LHCN-M2 (cell line): ENCODE data around the gene MEIS3. TPM values are rescaled to one million over a fixed set of nuclear protein-coding genes. Genes with fewer than 3 reads are reported as not detected.
A peak's percentile ranks its signal among the peaks of the same experiment; 100 is the strongest.
"Not testable (repeated sequence)": the region's sequence is repeated elsewhere in the genome, so short reads cannot be mapped to it uniquely, and the experiment has no call there.

Experiments used
- DNase-seq: peaks from one replicate; pipeline ENCODE4 v3.0.0-alpha.2; 2012; ENCODE audit warnings: low read depth
- total RNA-seq: library from RNA; depleted of rRNA; stranded (reverse); fragments of >200 nt; gene quantifications from 2 replicates; pipeline ENCODE4 v1.2.3, GENCODE V29; 2014

Gene MEIS3
- total RNA-seq, 1 experiment from 2014 or later = 6.7 TPM

DNA sequence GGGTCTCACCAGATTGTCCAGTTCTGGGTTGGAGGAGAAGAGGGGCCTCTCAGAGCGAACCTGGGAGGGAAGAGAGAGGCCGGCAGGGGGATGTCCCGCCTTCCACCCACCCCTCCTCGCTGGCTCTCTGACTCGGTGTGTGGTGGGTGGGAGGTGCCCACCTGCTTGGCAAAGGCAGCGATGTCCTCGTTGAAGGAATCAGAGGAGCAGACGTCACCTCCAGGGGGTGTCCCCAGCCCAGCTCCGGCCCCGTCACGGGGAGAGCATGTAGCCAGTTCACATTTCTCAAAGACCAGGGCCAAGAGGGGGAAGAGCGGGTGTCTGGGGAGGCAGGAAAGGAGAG is 2.7 kb downstream of the MEIS3 start:
- DNase-seq = no peak

DNA sequence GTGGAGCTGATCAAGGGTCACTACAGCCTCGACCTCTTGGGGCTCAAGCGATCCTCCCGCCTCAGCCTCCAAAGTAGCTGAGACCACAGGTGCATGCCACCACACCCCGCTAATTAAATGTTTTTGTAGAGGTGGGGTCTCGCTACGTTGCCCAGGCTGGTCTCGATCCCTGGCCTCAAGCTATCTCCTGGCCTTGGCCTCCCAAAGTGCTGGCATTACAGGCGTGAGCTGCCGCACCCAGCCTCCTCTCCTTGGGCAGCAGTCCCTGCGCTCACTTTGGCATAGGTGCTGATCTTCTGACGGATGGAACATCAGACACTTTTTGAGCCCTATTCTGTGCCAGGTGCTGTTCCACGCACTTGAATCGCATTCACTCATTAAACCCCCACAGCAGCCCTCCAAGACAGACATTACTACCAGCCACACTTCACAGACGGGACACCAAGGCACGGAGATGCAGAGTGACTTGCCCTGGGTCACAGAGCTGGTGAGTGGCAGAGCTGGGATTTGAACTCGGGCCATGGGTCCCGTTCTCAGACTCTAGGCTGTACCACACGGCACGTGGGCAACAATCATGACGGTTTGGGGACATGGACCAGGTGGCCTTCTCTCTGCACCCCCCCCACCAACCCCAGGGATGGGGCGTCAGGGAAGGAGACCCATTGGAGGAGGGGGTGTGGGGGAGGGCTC is 3.2 kb downstream of the MEIS3 start:
- no peak for DNase-seq

DNA sequence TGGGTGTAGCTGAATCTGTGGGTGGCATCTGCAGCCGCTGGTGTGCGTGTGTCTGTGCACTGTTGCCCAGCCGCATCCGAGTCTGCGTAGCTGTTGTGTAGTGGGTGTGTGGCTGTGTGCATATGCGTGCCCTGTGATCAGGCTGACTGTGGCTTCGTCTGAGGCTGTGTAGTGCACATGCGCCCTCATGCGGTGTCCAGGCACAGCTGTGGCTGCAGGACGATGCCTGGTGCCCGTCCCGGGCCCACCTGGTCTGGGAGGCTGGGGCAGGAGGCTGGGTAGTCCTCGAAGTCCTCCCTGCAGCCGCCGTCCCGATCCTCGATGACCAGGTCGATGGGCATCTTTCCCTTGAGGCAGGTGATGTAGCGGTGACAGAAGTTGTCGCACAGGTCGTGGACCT is 4.9 kb downstream of the MEIS3 start:
- no peak for DNase-seq

DNA sequence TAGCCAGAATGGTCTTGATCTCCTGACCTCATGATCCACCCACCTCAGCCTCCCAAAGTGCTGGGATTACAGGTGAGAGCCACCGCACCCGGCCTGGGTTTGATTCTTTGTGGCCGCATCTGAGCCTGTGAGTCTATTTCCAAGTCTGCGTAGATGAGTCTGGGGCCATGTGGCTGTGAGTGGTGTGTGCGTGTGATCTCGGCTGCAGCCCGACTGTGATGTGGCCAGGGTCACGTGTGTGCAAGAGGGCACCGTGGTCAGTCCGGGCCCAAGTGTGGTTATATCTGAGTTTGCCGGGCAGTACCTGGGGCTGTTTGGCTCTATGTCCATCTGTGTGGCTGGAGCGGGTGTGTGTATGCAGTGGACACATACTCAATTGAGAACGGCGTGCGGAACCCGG is 5.4 kb downstream of the MEIS3 start:
- DNase-seq = no peak

DNA sequence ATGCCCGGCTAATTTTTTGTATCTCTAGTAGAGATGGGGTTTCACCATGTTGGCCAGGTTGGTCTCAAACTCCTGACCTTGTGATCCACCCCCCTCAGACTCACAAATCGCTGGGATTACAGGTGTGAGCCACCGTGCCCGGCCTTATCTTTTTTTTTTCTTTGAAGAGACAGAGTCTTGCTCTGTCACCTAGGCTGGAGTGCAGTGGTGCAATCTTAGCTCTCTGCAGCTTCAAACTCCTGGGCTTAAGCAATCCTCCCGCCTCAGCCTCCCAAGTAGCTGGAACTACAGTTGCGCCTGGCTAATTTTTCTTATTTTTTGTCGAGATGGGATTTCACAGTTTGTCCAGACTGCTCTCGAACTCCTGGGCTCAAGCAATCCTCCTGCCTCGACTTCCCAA is 7.6 kb downstream of the MEIS3 start:
- DNase-seq = not testable (repeated sequence)

DNA sequence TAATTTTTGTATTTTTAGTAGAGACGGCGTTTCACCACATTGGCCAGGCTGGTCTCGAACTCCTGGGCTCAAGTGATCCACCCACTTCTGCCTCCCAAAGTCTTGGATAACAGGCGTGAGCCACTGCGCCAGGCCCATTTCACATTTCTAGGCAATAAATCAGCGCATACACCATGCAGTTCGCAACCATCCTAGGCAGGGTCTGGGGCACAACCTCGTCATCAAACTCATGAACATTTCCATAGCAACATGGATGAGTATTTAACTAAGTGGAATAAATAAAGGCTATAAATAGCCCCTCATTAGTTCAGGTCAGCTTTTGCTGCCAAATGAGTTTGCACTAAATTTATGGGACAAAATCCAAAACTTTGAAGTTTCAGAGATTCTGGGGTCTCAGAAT is 8.2 kb downstream of the MEIS3 start:
- no peak for DNase-seq

DNA sequence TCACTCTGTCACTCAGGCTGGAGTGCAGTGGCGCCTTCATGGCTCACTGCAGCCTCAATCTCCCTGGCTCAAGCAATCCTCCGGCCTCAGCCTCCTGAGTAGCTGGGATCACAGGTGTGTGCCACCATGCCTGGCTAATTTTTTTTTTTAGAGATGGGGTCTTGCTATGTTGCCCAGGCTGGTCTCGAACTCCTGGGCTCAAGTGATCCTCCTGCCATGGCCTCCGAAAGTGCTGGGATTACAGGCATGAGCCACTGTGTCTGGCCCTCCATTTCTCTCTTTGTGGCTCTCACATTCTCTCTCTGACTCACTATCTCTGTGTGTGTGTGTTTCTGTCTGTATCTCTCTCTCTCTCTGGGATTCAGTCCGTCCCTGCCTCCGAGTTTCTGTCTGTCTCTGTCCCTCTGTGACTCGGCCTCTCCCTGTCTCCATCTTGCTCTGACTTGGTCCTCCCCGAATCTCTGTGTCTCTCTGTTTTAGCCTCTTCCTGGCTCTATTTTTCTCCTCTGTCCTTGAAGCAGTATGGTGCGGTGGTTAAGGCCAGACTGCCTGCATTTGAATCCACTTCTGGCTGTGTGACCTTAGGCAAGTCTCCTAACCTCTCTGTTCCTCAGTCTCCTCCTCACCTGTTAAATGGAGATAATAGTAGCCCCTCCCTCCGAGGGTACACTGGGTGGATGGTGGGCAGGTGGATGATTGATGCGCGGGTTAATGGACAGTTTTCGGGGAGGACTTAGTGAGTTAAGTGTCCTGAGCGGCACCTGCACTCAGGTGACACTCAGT is 11.0 kb downstream of the MEIS3 start:
- DNase-seq = no peak

DNA sequence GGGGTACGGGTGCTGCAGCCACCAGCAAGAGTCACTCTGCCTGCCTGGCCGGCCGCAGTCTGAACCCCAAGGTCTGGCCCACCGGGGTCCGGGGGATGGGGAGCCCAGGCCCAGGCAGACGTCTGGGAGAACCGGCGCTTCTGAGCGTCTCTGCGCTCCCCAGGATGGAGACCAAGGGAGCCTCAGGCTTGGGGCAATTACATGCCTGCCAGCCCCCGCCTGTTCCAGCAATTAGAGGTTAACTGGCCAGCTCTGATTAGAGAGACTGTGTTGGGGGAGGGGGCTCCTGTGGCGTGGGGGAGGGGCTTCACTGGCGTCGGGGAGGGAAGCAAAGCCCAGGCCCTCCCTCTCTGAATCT is 11.9 kb downstream of the MEIS3 start:
- no peak for DNase-seq

DNA sequence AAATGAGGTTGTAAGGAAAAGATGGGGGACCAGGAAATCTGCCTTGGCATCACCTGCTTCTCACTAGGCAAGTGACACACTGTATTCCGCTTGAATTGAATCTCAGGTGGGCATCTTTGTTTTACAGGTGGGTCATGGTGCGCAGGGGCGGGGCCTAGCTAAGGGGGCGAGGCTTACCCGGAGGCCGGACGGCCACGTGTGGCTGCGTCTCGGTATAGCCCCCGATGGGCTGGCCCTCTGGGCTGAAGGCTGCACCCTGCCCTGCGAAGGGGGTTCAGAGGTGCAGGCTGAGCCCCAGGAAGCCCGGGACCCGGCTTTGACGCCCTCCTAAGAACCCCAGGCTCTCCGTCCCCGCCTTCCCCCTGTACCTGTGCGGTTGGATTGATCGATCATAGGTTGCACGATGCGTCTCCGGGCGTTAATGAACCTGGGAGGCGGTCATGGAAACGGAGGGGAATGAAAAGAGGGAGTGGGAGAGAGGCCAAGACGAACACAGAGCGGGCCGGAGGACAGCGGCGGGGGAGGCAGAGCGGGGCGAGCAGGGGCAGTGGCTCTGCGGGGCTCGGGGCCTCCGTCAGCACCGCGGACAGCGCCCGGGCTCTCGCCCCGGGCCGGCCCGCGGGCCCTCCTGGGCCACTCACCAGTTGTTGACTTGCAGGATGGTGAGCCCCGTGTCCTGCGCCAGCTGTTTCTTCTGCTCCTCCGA is 12.5 kb downstream of the MEIS3 start:
- DNase-seq = no peak

DNA sequence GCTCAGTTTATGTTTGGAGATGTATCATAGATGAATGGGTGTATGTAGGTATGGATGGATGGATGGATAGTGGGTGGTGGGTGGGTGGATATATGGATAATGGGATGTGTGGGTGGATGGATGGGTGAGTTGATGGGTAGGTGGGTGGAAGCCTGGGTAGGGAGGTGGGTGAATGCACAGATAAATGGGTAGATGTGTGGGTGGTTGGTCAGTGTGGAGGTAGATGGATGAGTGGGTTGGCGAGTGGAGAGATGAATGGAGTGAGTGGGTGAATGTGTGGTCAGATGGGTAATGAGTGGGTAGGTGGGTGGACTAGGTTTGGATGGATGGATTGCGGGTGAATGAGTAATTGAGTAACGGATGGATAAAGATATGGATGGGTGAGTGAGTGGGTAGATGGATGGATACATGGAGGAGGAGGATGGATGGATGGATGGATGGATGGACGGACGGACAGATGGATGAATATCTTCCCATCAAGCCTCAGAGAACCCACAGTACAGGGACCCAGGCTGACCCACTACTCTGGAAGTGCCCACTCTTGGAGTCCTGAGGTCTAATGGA is 13.4 kb downstream of the MEIS3 start:
- DNase-seq = no peak

DNA sequence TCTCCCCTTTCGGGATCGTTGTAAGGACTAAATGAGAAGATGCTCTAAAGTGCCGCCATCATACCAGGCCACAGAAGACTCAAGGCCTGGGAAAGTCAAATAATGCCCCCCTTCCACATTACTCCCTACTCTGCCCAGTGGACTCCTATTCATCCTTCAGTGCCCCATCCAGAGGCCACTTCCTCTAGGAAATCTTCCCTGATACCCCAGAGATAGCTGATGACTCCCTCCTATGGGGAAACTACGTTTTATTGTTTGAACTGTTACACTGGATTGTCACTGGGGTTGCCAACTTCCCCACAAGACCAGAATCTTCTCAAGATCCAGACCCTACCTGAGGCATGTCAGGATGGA is 14.2 kb downstream of the MEIS3 start:
- DNase-seq = no peak

DNA sequence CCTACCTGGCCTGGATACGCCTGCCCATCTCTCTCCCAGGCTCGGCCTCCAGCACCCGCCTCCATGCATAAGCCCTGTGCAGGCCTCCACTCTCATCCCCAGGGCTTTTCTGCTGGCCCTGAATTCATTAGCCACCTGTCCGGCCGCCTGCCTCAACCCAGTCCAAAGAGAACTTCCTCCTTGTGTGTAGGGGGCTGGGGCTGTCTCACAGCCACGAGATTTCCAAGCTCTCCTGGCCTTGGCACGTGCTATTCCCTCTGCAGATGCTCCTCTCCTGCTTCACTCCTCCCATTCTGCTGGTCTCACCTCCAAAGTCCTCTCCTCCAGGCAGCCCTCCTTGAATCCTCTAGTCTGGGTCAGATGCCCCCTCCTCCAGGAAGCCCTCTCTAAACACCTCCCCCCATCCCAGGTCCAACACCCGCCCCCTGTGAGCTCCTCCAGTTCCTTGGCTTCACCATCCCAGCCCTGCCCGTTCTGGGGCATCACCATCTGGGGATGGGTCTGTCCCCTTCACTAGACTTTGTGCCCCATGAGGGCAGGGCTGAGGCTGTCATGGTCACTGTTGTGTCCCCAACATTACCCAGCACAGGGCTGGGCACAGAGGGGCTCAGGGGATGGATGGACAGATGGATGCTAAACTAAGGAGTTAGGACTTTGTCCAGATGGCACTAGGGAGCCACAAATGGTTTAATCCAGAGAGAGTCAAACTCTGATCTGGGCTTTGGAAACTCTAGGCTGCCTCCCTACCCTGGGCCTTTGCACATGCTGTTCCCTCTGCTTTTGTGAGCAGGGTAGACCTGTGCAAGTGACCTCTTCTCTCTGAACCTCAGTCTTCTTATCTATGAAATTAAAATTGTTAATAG is 14.8 kb downstream of the MEIS3 start:
- DNase-seq = no peak

DNA sequence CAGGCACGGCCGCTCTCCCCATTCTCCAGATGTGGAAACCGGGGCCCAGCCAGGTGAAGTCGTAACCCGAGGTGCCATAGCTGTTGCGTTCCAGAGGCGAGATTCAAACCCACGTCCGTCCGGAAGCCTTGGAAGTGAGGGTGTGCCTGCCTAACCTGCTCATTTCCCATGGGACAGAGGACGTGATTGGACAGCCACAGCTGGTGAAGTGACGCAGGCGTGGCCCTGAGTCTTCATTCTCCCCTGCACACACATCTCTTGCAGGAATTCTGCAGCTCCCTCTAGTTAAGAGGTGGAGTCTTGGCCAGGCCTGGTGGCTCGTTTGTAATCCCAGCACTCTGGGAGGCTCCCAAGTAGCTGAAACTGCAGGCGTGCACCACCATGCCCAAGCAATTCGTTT is 16.8 kb downstream of the MEIS3 start:
- DNase-seq = no peak

DNA sequence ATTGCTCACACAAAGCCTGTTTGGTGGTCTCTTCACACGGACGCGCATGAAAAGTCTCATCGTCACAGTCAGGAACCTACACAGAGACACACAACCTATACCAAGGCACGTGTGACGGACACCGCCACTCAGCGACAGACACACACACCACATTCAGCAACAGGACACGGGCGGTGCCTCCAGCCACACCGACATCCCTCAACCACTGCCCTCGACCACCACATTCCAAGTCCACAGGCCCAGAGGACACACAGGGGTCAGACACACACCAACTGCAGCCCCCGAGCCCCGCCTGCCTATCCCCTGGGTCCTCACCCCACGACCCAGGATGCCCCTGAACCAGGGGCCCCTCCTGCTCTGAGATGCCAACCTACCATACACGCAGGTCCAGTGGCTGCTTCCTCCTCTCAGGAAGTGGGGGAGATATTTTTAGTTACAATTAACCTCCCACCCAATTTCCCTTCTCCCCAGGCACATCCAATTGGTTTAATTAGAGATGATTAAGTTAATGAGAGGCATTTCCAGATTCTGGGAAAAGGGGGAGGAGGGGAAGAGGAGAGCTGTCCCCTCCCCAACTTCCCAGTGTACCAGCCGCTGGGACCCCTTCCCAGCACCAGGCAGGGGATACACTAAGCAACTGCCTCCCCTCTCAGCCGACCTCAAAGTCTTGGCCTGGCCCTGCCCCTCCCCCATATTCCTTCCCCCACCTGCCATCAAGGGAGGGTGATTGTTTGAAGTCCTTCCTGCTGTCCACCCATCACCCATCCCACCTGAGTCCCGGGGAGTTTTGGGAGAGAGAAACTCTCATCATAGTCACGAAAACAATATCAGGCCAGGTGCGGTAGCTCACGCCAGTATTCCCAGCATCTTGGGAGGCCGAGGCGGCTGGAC is 20.4 kb downstream of the MEIS3 start:
- DNase-seq = no peak

DNA sequence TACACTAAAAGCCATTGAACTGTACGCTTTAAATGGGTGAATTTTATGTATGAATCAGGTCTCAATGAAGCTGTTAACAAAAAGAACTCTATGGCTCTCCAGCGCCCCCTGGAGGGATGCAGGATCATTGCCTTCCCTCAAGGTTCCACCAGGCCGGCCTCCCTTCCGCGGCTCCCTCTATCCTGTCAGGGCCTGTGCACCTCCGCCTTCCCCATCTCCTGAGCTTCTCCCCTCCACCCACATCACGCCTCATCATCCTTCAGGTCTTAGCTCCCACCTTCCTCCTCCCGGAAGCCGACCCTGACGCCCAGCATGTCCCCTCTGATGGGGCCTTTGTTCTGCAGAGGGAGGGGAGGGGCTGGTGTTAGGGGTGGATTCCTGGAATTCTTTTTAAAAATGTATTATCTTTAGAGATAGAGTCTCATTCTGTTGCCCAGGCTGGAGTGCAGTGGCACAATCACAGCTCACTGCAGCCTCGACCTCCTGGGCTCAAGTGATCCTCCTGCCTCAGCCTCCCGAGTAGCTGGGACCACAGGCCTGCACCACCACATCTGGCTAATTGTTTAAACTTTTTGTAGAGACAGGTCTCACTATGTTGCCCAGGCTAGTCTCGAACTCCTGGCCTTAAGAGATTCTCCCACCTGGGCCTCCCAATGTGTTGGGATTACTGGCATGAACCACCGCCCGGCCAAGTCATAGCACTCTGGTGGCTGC is 27.7 kb downstream of the MEIS3 start:
- DNase-seq = peak; percentile 54

DNA sequence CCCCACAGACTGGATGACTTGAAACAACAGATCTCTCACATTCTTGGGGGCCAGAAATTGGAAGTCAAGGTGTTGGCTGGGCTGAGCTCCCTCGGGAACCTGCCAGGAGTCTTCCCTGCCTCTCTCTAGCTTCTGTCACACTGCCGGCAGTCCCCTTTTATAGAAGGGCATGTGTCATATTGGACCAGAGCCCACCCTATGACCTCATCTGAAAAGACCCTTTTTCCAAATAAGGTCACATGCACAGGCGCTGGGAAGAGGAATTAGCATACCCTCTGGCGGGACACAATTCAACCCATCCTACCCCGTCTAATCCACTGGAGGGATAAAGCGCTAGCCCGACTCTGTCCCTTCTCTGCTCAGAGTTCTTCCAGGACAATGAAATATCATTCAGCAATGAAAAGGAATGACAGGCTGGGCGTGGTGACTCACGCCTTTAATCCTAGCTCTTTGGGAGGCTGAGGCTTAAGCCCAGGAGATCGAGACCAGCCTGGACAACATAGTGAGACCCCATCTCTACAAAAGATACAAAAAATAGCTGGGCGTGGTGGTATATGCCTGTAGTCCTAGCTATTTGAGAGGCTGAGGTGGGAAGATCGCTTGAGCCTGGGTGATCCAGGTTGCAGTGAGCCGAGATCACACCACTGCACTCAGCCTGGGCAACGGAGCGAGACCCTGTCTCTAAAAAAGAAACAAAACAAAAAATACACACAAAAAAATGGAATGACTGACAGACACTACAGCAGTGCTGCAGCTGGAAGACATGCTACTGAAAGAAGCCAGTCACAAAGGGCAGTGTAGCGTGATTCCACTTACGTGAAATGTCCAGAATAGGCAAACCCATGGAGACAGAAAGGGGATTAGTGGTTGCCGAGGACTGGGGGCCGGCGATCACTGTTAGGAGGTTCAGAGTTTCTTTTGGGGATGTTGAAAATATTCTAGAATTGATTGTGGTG is 28.5 kb downstream of the MEIS3 start:
- no peak for DNase-seq

DNA sequence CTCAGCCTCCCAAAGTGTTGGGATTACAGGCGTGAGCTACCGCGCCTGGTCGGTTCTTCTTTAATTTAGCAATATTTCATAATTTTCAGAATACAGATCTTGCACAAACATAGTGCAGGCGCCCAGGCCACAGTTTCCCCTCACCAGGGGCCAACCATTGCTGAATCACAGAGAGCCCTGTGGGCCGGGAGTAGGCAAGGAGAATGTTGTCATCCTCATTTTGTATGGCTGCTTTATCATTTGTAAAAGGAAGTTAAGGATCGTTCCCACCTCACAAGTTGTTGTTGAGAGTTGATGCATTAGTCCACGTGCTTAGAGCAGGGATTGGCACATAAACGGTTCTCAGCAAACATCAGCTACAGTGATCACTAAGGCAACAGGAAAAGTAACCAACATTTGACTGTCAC is 30.2 kb downstream of the MEIS3 start:
- no peak for DNase-seq

DNA sequence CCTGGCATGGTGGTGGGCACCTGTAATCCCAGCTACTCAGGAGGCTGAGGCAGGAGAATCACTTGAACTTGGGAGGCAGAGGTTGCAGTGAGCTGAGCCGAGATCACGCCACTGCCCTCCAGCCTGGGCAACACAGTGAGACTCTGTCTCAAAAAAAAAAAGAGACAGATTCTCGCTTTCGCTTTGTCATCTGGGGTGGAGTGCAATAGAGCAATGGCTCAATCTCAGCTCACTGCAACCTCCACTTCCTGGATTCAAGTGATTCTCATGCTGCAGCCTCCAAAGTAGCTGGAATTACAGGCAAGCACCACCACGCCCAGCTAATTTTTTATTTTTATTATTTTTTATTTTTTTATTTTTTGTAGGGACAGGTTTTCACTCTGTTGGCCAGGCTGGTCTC is 30.6 kb downstream of the MEIS3 start:
- DNase-seq = not testable (repeated sequence)

DNA sequence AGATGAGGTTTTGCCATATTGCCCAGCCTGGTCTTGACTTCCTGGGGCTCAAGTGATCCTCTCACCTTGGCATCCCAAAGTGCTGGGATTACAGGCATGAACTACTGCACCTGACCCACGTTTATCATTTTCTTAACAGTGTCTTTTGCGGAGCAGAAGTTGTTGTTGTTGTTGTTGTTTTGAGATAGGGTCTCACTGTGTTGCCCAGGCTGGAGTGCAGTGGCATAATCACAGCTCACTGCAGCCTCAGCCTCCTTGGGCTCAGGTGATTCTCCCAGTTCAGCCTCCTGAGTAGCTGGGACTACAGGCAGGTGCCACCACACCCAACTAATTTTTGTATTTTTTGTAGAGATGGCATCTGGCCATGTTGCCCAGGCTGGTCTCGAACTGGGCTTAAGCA is 31.7 kb downstream of the MEIS3 start:
- DNase-seq = not testable (repeated sequence)
